Measurements from ENCODE around the gene MEGF9. TPM values are rescaled to one million over a fixed set of nuclear protein-coding genes. Genes with fewer than 3 reads are reported as not detected.

The MEGF9 gene
- polyA plus RNA-seq, 1 of the 3 experiments (the other 2 are of a cell fraction): 1.8 TPM

DNA sequence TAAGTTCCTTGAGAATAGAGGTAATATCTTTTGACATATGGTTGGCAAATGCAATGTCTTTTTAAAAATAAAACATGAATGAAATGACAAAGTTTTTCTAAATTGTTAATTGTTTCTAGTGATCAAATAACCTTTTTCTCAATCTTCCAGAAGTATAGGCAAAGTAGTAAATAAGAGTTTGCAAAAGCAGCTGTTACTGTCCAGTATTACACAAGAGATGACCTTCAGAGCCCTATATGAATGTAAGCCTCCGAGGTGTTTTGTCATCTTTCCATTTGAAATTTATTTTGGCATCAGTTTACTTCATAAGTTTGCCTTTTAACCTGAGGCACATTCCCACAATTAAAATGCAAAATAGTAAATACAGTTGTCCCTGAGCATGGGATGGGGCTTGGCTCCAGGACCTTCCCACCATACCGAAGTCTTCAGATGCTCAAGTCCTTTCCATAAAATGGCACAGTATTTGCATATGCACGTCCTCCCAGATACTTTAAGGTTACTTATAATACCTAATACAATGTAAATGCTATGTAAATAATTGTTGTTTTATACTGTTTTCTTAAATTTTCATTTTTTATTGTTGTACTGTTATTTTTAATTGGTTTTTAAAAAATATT lies 65.6 kb downstream of the MEGF9 start:
- no peaks in the 10 kb centered on the region for H3K79me2 ChIP-seq (ENCODE audit: insufficient read depth)
- no peaks in the 10 kb centered on the region for H3K9me3 ChIP-seq
- TF ChIP-seq RFX5 (IDR thresholded peaks at IDR 0.05; ENCODE audit: low read length) (no peak), NFIC (IDR thresholded peaks at IDR 0.05; ENCODE audit: borderline replicate concordance) (no peak), EZH2phosphoT487 (IDR thresholded peaks at IDR 0.05; ENCODE audit: borderline replicate concordance, low read depth) (no peak), MXI1 (IDR thresholded peaks at IDR 0.05; ENCODE audit: low read depth, low read length) (no peak), TAF1 (IDR thresholded peaks at IDR 0.05; ENCODE audit: borderline replicate concordance, low read depth, low read length) (no peak), RXRA (IDR thresholded peaks at IDR 0.05; ENCODE audit: borderline replicate concordance, low read depth) (no peak), FOSL2 (IDR thresholded peaks at IDR 0.05; ENCODE audit: borderline replicate concordance, low read depth) (no peak), ELF1 (IDR thresholded peaks at IDR 0.05) (no peak), CHD2 (IDR thresholded peaks at IDR 0.05; ENCODE audit: low read length, partially characterized antibody) (no peak), GATA2 (CRISPR knock-in tag; IDR thresholded peaks at IDR 0.05) (no peak), SMC3 (IDR thresholded peaks at IDR 0.05; ENCODE audit: low read depth, low read length) (no peak), EP300 (IDR thresholded peaks at IDR 0.05; ENCODE audit: borderline replicate concordance in 1 of 2, low read depth in 1 of 2, low read length in 1 of 2) (no peak), NRF1 (IDR thresholded peaks at IDR 0.05; ENCODE audit: low read depth, low read length) (no peak)
- TF ChIP-seq, protein P1, sequence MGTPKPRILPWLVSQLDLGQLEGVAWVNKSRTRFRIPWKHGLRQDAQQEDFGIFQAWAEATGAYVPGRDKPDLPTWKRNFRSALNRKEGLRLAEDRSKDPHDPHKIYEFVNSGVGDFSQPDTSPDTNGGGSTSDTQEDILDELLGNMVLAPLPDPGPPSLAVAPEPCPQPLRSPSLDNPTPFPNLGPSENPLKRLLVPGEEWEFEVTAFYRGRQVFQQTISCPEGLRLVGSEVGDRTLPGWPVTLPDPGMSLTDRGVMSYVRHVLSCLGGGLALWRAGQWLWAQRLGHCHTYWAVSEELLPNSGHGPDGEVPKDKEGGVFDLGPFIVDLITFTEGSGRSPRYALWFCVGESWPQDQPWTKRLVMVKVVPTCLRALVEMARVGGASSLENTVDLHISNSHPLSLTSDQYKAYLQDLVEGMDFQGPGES (IDR thresholded peaks at IDR 0.05; ENCODE audit: low read depth, low read length): no peak
- no peaks in the 10 kb centered on the region for H3K9me2 ChIP-seq
- H4K20me1 ChIP-seq (ENCODE audit: insufficient read depth): no peaks in the 10 kb centered on the region
- peaks cover 0 to 4% of the 10 kb centered on the region in 2 experiments for H3K36me3 ChIP-seq (replicated peaks in 1 of 2; ENCODE audit: control insufficient read depth in 1 of 2, insufficient read depth in 2 of 2, low read length in 1 of 2)
- CTCF ChIA-PET: interaction anchor here (0.5 to 1.3 kb wide), 2 partner anchors 23 to 29 kb away, joined by 3 read pairs; no protein-coding TSS in a partner anchor
- no peak overlapping the region for H2AFZ ChIP-seq (ENCODE audit: low read depth)
- no peaks in the 10 kb centered on the region for H3K4me1 ChIP-seq (ENCODE audit: control insufficient read depth in 1 of 2, insufficient read depth in 2 of 2, low read depth in 1 of 2, low read length in 1 of 2)
- POLR2A ChIA-PET: no interaction called here
- DNase-seq: no peak
- H3K4me3 ChIP-seq (ENCODE audit: low read depth in 2 of 2, low read length in 1 of 2): no peak overlapping the region
- H3F3A ChIP-seq (replicated peaks; ENCODE audit: insufficient read depth): no peaks in the 10 kb centered on the region
- no peak overlapping the region for H3K4me2 ChIP-seq
- no peaks in the 10 kb centered on the region for H3K27me3 ChIP-seq (ENCODE audit: insufficient read depth)
- no peak overlapping the region for H3K27ac ChIP-seq (ENCODE audit: low read depth in 2 of 2, low read length in 1 of 2)
- no peak overlapping the region for H3K9ac ChIP-seq
- WGBS (ENCODE audit: low lambda C conversion rate): 90% methylated on average over 3 of the region's 3 CpGs

DNA sequence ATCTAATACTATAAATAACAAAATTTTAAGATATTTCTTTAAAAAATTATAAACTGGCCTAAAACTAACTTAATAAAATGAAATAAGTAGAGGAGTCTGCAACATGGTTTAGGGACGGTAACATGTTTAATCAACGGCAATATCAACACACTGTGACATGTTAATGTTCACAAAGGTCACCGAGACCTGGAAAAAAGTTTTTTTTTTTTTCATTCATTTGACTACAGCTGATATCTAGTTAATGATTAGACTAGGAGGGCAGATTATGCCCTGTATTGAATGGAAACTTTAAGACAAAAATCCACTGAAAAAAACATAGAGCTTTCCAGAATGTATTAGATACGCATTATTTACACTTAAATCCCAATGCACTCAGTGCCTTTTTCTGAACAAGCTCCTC lies 67.3 kb downstream of the MEGF9 start:
- ChIA-PET POLR2A (no interaction called here), CTCF (interaction anchor here (0.6 to 1.3 kb wide), 3 partner anchors 14 to 34 kb away, joined by 3 to 4 read pairs (median 3); no protein-coding TSS in a partner anchor)
- no peak for DNase-seq
- TF ChIP-seq CHD2 (IDR thresholded peaks at IDR 0.05; ENCODE audit: low read length, partially characterized antibody) (no peak), GABPA (IDR thresholded peaks at IDR 0.05; ENCODE audit: low read depth) (no peak), ELF1 (IDR thresholded peaks at IDR 0.05) (no peak), SIN3A (IDR thresholded peaks at IDR 0.05; ENCODE audit: borderline replicate concordance, low read depth, low read length) (no peak), FOXM1 (IDR thresholded peaks at IDR 0.05; ENCODE audit: low read depth) (no peak), POLR2AphosphoS5 (IDR thresholded peaks at IDR 0.05; ENCODE audit: low read depth, low read length) (no peak), GATA2 (CRISPR knock-in tag; IDR thresholded peaks at IDR 0.05) (no peak), USF1 (IDR thresholded peaks at IDR 0.05; ENCODE audit: borderline replicate concordance, low read depth) (no peak)
- TF ChIP-seq, protein P2, sequence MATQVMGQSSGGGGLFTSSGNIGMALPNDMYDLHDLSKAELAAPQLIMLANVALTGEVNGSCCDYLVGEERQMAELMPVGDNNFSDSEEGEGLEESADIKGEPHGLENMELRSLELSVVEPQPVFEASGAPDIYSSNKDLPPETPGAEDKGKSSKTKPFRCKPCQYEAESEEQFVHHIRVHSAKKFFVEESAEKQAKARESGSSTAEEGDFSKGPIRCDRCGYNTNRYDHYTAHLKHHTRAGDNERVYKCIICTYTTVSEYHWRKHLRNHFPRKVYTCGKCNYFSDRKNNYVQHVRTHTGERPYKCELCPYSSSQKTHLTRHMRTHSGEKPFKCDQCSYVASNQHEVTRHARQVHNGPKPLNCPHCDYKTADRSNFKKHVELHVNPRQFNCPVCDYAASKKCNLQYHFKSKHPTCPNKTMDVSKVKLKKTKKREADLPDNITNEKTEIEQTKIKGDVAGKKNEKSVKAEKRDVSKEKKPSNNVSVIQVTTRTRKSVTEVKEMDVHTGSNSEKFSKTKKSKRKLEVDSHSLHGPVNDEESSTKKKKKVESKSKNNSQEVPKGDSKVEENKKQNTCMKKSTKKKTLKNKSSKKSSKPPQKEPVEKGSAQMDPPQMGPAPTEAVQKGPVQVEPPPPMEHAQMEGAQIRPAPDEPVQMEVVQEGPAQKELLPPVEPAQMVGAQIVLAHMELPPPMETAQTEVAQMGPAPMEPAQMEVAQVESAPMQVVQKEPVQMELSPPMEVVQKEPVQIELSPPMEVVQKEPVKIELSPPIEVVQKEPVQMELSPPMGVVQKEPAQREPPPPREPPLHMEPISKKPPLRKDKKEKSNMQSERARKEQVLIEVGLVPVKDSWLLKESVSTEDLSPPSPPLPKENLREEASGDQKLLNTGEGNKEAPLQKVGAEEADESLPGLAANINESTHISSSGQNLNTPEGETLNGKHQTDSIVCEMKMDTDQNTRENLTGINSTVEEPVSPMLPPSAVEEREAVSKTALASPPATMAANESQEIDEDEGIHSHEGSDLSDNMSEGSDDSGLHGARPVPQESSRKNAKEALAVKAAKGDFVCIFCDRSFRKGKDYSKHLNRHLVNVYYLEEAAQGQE (IDR thresholded peaks at IDR 0.05; ENCODE audit: low read depth, low read length): no peak
- Histone ChIP-seq H3K27ac (ENCODE audit: low read depth in 2 of 2, low read length in 1 of 2) (no peak overlapping the region), H3K9me3 (no peaks in the 10 kb centered on the region), H3K4me1 (ENCODE audit: control insufficient read depth in 1 of 2, insufficient read depth in 2 of 2, low read depth in 1 of 2, low read length in 1 of 2) (no peaks in the 10 kb centered on the region; a peak in 1 of 4 replicates), H2AFZ (ENCODE audit: low read depth) (no peak overlapping the region), H3K4me2 (no peak overlapping the region), H3K9me2 (0 out of 2 replicates have a peak, but pooled peaks cover 4% of the 10 kb centered on the region), H3K79me2 (ENCODE audit: insufficient read depth) (no peaks in the 10 kb centered on the region), H4K20me1 (ENCODE audit: insufficient read depth) (no peaks in the 10 kb centered on the region), H3K36me3 (replicated peaks in 1 of 2; ENCODE audit: control insufficient read depth in 1 of 2, insufficient read depth in 2 of 2, low read length in 1 of 2) (peaks cover 0 to 4% of the 10 kb centered on the region in 2 experiments), H3F3A (replicated peaks; ENCODE audit: insufficient read depth) (no peaks in the 10 kb centered on the region), H3K4me3 (ENCODE audit: low read depth in 2 of 2, low read length in 1 of 2) (no peak overlapping the region), H3K27me3 (ENCODE audit: insufficient read depth) (no peaks in the 10 kb centered on the region), H3K9ac (no peak overlapping the region)
- 90% methylated on average over 4 of the region's 4 CpGs for WGBS (ENCODE audit: low lambda C conversion rate)

All from SK-N-SH (cell line).